CD14-positive monocyte (primary cell): ENCODE measurements around the gene BACH1. TPM values are rescaled to one million over a fixed set of nuclear protein-coding genes. Genes with fewer than 3 reads are reported as not detected.

Experiments
- DNase-seq, 3 donors: peaks; one replicate each; pipeline ENCODE4 v3.0.0-alpha.2; 2011 to 2022
- H2AFZ ChIP-seq: 2 replicates; pipeline ENCODE4 v1.6.0; 2012; ENCODE audit warnings: mild to moderate bottlenecking, low read depth, low read length, inconsistent platforms; ENCODE audit not compliant: insufficient read depth, poor library complexity, severe bottlenecking
- H3K27ac ChIP-seq, 2 donors: 1 replicate in 1 of 2; 2 replicates in 1 of 2; pipeline ENCODE4 v1.5.1; 2012 to 2013; ENCODE audit warnings: low read length in 2 of 2, control low read depth in 1 of 2, inconsistent platforms in 1 of 2, low read depth in 1 of 2, mild to moderate bottlenecking in 1 of 2
- H3K27me3 ChIP-seq, 2 donors: one replicate each; pipeline versions ENCODE4 v1.6.0 to v1.6.1; 2011 to 2013; ENCODE audit warnings: low read length in 2 of 2; ENCODE audit not compliant: control insufficient read depth in 2 of 2, insufficient read depth in 2 of 2
- H3K36me3 ChIP-seq, 2 donors: replicated peaks in 1 of 2; 1 replicate in 1 of 2; 2 replicates in 1 of 2; pipeline versions ENCODE4 v1.5.1 to v1.6.1; 2012 to 2013; ENCODE audit warnings: low read length in 2 of 2, control low read depth in 1 of 2, inconsistent platforms in 1 of 2, mild to moderate bottlenecking in 1 of 2; ENCODE audit not compliant: insufficient read depth in 2 of 2, control insufficient read depth in 1 of 2
- H3K4me1 ChIP-seq, 2 donors: 1 replicate in 1 of 2; 2 replicates in 1 of 2; pipeline versions ENCODE4 v1.5.1 to v1.6.1; 2012 to 2013; ENCODE audit warnings: low read length in 2 of 2, control low read depth in 1 of 2, inconsistent platforms in 1 of 2, mild to moderate bottlenecking in 1 of 2, moderate library complexity in 1 of 2; ENCODE audit not compliant: insufficient read depth in 2 of 2, control insufficient read depth in 1 of 2
- H3K4me2 ChIP-seq: replicated peaks from 2 replicates; pipeline ENCODE3; 2012; ENCODE audit warnings: low read length, moderate library complexity, mild to moderate bottlenecking; ENCODE audit not compliant: poor library complexity, severe bottlenecking; ENCODE audit errors: extremely low read depth
- H3K4me3 ChIP-seq, 3 experiments: fragments of 200-600 bp in 1 of 3; sonication (generic) in 1 of 3; replicated peaks in 1 of 3; 1 replicate in 2 of 3; 2 replicates in 1 of 3; pipeline ENCODE4 v1.5.1; 2011 to 2013; ENCODE audit warnings: low read length in 3 of 3, mild to moderate bottlenecking in 3 of 3, control low read depth in 2 of 3, low read depth in 2 of 3, inconsistent platforms in 1 of 3, moderate library complexity in 1 of 3
- H3K79me2 ChIP-seq: 2 replicates; pipeline ENCODE4 v1.6.0; 2012; ENCODE audit warnings: mild to moderate bottlenecking, control low read depth, inconsistent platforms, low read length, moderate library complexity; ENCODE audit not compliant: insufficient read depth
- H3K9ac ChIP-seq: 2 replicates; pipeline ENCODE4 v1.6.0; 2017; ENCODE audit warnings: low read length, mild to moderate bottlenecking; ENCODE audit not compliant: insufficient read depth, poor library complexity, severe bottlenecking
- H3K9me3 ChIP-seq, 2 donors: replicated peaks in 1 of 2; 1 replicate in 1 of 2; 2 replicates in 1 of 2; pipeline versions ENCODE4 v1.5.1 to v1.6.1; 2012 to 2013; ENCODE audit warnings: low read length in 2 of 2, control low read depth in 1 of 2; ENCODE audit not compliant: control insufficient read depth in 1 of 2, insufficient read depth in 1 of 2
- H4K20me1 ChIP-seq: 2 replicates; pipeline ENCODE4 v1.6.0; 2012; ENCODE audit warnings: mild to moderate bottlenecking, low read length, control low read depth, moderate library complexity; ENCODE audit not compliant: insufficient read depth
- H3K27ac Mint-ChIP-seq, 7 donors: one replicate each; pipeline ENCODE4 v1.8.0; 2020; ENCODE audit warnings: mild to moderate bottlenecking in 7 of 7, mixed read lengths in 7 of 7, moderate library complexity in 6 of 7, inconsistent platforms in 2 of 7
- H3K27me3 Mint-ChIP-seq, 3 donors: one replicate each; pipeline ENCODE4 v1.8.0; 2021 to 2022; ENCODE audit warnings: low read depth in 3 of 3, mild to moderate bottlenecking in 3 of 3, mixed read lengths in 3 of 3, moderate library complexity in 3 of 3, inconsistent platforms in 1 of 3
- H3K36me3 Mint-ChIP-seq, 2 donors: one replicate each; pipeline ENCODE4 v1.8.0; 2020; ENCODE audit warnings: mixed read lengths in 2 of 2, inconsistent platforms in 1 of 2, mild to moderate bottlenecking in 1 of 2
- H3K4me1 Mint-ChIP-seq: one replicate; pipeline ENCODE4 v1.8.0; 2020; ENCODE audit warnings: mild to moderate bottlenecking, mixed read lengths
- H3K4me3 Mint-ChIP-seq, 2 donors: one replicate each; pipeline ENCODE4 v1.8.0; 2020; ENCODE audit warnings: mild to moderate bottlenecking in 2 of 2, mixed read lengths in 2 of 2, moderate library complexity in 1 of 2
- H3K9me3 Mint-ChIP-seq, 7 donors: one replicate each; pipeline ENCODE4 v1.8.0; 2020 to 2022; ENCODE audit warnings: mixed read lengths in 7 of 7, mild to moderate bottlenecking in 6 of 7, moderate library complexity in 6 of 7, inconsistent platforms in 2 of 7
- WGBS: methylation state at CpG from one replicate; pipeline ENCODE4 v1.1.5; 2013; ENCODE audit warnings: missing lambda C conversion rate; ENCODE audit not compliant: insufficient coverage; 5-methylcytosine and 5-hydroxymethylcytosine counted together
- intact Hi-C, 2 donors: fragments of 100-400 bp; cut with micrococcal nuclease; formaldehyde crosslinking; loops; one replicate each; pipeline versions ENCODE4 v1.15.0 to v1.15.1; 2023
- polyA plus RNA-seq, 3 donors: library from polyadenylated mRNA; depleted of rRNA in 1 of 3; unstranded in 2 of 3; stranded (reverse) in 1 of 3; fragments of 300-500 nt in 2 of 3; fragments of >200 nt in 1 of 3; fragmentation: Illumina TruSeq in 2 of 3; gene quantifications; 1 replicate in 2 of 3; 2 replicates in 1 of 3; pipeline ENCODE4 v1.2.3, GENCODE V29; 2012 to 2021
- TF ChIP-seq, protein P1 (sequence below): fragments of 200-600 bp; IDR thresholded peaks from one replicate; pipeline ENCODE4 v1.8.0; 2022; ENCODE audit warnings: antibody characterized with exemption, mild to moderate bottlenecking

Gene BACH1
- polyA plus RNA-seq, 3 donors = 69.2 to 199 (median 148) TPM

DNA sequence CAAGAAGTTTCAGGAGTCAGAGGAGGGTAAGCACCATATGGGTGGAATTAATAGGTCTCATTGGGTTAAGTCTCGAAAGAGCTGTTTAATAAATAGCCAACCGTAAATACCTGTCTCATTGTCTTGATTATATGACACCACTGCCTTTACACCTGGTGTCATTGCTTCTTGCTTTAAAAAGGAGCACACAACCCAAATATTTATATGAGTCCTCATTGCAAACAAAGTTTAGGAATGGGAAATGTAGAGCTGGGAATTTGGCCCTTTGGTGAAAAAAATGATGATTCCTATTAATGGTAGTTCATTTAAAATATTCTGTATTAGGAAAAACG lies 2.1 kb downstream of the BACH1 start:
- no peaks in the 10 kb centered on the region for H3K27me3 ChIP-seq
- Mint-ChIP-seq H3K27me3 (peaks cover 0 to 1% (median 0%) of the 10 kb centered on the region in 3 donors), H3K36me3 (peaks cover 26 to 47% of the 10 kb centered on the region in 2 donors), H3K4me1 (peaks cover 73% of the 10 kb centered on the region), H3K4me3 (peak overlapping the region; percentile 95 to 98), H3K9me3 (peaks cover 0 to 3% (median 0%) of the 10 kb centered on the region in 7 donors), H3K27ac (peak overlapping the region; percentile 97 to 100 (median 99))
- H3K27ac ChIP-seq = peak overlapping the region; percentile 99 to 100
- peak overlapping the region; percentile 95 for H3K9ac ChIP-seq
- TF ChIP-seq, protein P1, sequence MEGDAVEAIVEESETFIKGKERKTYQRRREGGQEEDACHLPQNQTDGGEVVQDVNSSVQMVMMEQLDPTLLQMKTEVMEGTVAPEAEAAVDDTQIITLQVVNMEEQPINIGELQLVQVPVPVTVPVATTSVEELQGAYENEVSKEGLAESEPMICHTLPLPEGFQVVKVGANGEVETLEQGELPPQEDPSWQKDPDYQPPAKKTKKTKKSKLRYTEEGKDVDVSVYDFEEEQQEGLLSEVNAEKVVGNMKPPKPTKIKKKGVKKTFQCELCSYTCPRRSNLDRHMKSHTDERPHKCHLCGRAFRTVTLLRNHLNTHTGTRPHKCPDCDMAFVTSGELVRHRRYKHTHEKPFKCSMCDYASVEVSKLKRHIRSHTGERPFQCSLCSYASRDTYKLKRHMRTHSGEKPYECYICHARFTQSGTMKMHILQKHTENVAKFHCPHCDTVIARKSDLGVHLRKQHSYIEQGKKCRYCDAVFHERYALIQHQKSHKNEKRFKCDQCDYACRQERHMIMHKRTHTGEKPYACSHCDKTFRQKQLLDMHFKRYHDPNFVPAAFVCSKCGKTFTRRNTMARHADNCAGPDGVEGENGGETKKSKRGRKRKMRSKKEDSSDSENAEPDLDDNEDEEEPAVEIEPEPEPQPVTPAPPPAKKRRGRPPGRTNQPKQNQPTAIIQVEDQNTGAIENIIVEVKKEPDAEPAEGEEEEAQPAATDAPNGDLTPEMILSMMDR = no peak
- WGBS = no CpG with 5 or more reads among the region's 3 CpGs
- no peak overlapping the region for H2AFZ ChIP-seq
- H3K4me1 ChIP-seq = peaks cover 72 to 81% of the 10 kb centered on the region in 2 donors
- H3K79me2 ChIP-seq = peaks cover 85% of the 10 kb centered on the region
- intact Hi-C loops = loop anchor here (2.0 to 5.0 kb wide), 4 partner anchors 14 to 213 kb away; no protein-coding TSS in a partner anchor
- no peak for DNase-seq
- H3K36me3 ChIP-seq = peaks cover 0 to 8% of the 10 kb centered on the region in 2 donors
- H3K4me2 ChIP-seq = peak overlapping the region; percentile 89
- peak overlapping the region; percentile 96 to 97 (median 96) for H3K4me3 ChIP-seq
- no peaks in the 10 kb centered on the region for H3K9me3 ChIP-seq
- peaks cover 58% of the 10 kb centered on the region for H4K20me1 ChIP-seq

DNA sequence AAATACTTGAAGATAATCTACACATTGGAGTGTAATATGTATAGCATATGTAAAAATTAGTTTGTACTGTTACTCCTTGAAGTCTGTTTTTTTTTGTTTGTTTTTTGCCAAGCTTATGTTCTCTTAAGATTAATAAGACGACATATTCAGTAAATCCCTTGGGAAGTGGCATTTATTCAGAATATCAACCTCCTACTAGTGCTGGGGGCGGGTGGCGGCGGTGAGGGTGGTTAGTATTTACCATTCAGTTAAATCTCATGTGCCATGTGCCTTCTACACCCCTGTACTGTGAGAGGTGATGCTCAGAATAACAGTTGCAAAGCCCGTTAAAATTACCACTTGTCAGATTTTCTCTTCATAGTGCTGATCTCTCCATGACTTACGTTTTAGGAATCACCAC lies 3.0 kb downstream of the BACH1 start:
- Histone ChIP-seq H3K9me3 (no peaks in the 10 kb centered on the region), H3K4me1 (peaks cover 78 to 83% of the 10 kb centered on the region in 2 donors), H3K4me3 (peak overlapping the region; percentile 96 to 97 (median 96)), H3K4me2 (peak overlapping the region; percentile 89), H3K9ac (no peak overlapping the region), H2AFZ (no peak overlapping the region), H3K36me3 (peaks cover 5 to 16% of the 10 kb centered on the region in 2 donors), H3K79me2 (peaks cover 94% of the 10 kb centered on the region), H3K27me3 (no peaks in the 10 kb centered on the region), H3K27ac (peak overlapping the region in 1 of 2 donors; percentile 100), H4K20me1 (peaks cover 67% of the 10 kb centered on the region)
- intact Hi-C loops = loop anchor here (2.0 to 5.0 kb wide), 4 partner anchors 13 to 214 kb away; no protein-coding TSS in a partner anchor
- TF ChIP-seq, protein P1 = no peak
- peaks cover 35 to 55% of the 10 kb centered on the region in 2 donors for H3K36me3 Mint-ChIP-seq
- no CpG with 5 or more reads among the region's 6 CpGs for WGBS
- no peak for DNase-seq
- H3K4me3 Mint-ChIP-seq = peak overlapping the region; percentile 71 to 95
- H3K9me3 Mint-ChIP-seq = peaks cover 0 to 3% (median 2%) of the 10 kb centered on the region in 7 donors
- H3K27me3 Mint-ChIP-seq = peaks cover 0 to 1% (median 0%) of the 10 kb centered on the region in 3 donors
- peak overlapping the region in 6 of 7 donors; percentile 20 to 99 (median 72) for H3K27ac Mint-ChIP-seq
- H3K4me1 Mint-ChIP-seq = peaks cover 74% of the 10 kb centered on the region
